Heart right ventricle (tissue), 16 donors: Measurements from ENCODE around the gene CDK5RAP2. TPM values are rescaled to one million over a fixed set of nuclear protein-coding genes. Genes with fewer than 3 reads are reported as not detected.

Source experiments
- ATAC-seq, 8 donors: fragments of 200-7000 bp; cut with Tn5 transposase; one replicate each; pipeline ENCODE4 v1.9.1; 2020; ENCODE audit warnings: mild to moderate bottlenecking in 8 of 8, moderate library complexity in 8 of 8, moderate number of reproducible peaks in 1 of 8
- DNase-seq, 2 donors: peaks; one replicate each; pipeline ENCODE4 v3.0.0-alpha.2; 2020
- H3K27ac ChIP-seq, 10 donors: fragments of 200-600 bp; sonication (generic) in 2 of 10; one replicate each; pipeline versions ENCODE4 v1.5.0 to v1.8.0; 2020 to 2022; ENCODE audit warnings: mild to moderate bottlenecking in 3 of 10
- H3K27me3 ChIP-seq, 7 donors: fragments of 200-600 bp; one replicate each; pipeline ENCODE4 v1.8.0; 2021 to 2022; ENCODE audit warnings: mild to moderate bottlenecking in 2 of 7
- H3K36me3 ChIP-seq, 9 donors: fragments of 200-600 bp; sonication (generic) in 1 of 9; one replicate each; pipeline versions ENCODE4 v1.5.0 to v1.8.0; 2020 to 2022; ENCODE audit warnings: mild to moderate bottlenecking in 2 of 9
- H3K4me1 ChIP-seq, 9 donors: fragments of 200-600 bp; sonication (generic) in 1 of 9; one replicate each; pipeline versions ENCODE4 v1.5.0 to v1.8.0; 2020 to 2022; ENCODE audit warnings: mild to moderate bottlenecking in 4 of 9
- H3K4me3 ChIP-seq, 10 donors: fragments of 200-600 bp; sonication (generic) in 2 of 10; one replicate each; pipeline versions ENCODE4 v1.5.0 to v1.8.0; 2020 to 2022; ENCODE audit warnings: mild to moderate bottlenecking in 7 of 10, moderate library complexity in 2 of 10
- H3K9me3 ChIP-seq, 11 donors: fragments of 200-600 bp in 10 of 11; sonication (generic) in 2 of 11; one replicate each; pipeline versions ENCODE4 v1.5.0 to v1.8.0; 2013 to 2022; ENCODE audit warnings: mild to moderate bottlenecking in 2 of 11, control low read depth in 1 of 11, moderate library complexity in 1 of 11
- CTCF ChIP-seq, 9 donors: fragments of 200-600 bp; sonication (generic) in 2 of 9; IDR thresholded peaks; one replicate each; pipeline versions ENCODE4 v1.5.0 to v1.8.0; 2021 to 2022; ENCODE audit warnings: antibody characterized with exemption in 9 of 9, mild to moderate bottlenecking in 5 of 9, moderate library complexity in 1 of 9
- WGBS, 2 donors: extraction: QIAGEN DNeasy Blood & Tissue Kit; methylation state at CpG; one replicate each; pipeline ENCODE4 v1.1.7; 2013; ENCODE audit warnings: inconsistent platforms in 1 of 2; 5-methylcytosine and 5-hydroxymethylcytosine counted together
- intact Hi-C, 10 donors: fragments of 100-400 bp; cut with DNase I; formaldehyde crosslinking; loops; one replicate each; pipeline versions ENCODE4 v1.11.1 to v1.14.2; 2022
- polyA plus RNA-seq, 2 donors: library from polyadenylated mRNA; stranded (reverse); fragments of 200-250 nt; gene quantifications; one replicate each; pipeline ENCODE4 v1.2.3, GENCODE V29; 2013
- total RNA-seq, 10 donors: library from RNA; stranded (reverse); fragmentation: NEBNext Ultra II Directional in 3 of 10; extraction: Animal tissue kit (Norgen Biotek cat#: 25700) in 3 of 10; gene quantifications; one replicate each; pipeline versions ENCODE4 v1.2.1 to v1.2.4, GENCODE V29; 2021 to 2023
- donor health status: Arrhythmogenic right ventricular cardiomyopathy.
- donor health status: ischemic (EF 13 %, LVEDD 7.1; RV severe dilation, severe dysfunction).
- donor health status: healthy with polysubstance abuse.
- donor health status: DM: no; HTN: yes; CAD: no.
- donor health status: DM: no; HTN: no; CAD: no.
- donor health status: ischemic (EF 25% LVEDD 6.9; RV normal size, moderate dysfunction).
- donor health status: ischemic (EF 25% LVEDD 5.7; RV mildly dilated, moderate dysfunction).
- donor health status: healthy.
- donor health status: DM: yes; HTN: yes; CAD: no.
- donor health status: Ischemic cardiomyopathy.
- donor health status: ischemic (EF 35%, LVEDD 5.7; RV mildly dilated, moderate dysfunction).
- donor health status: nonischemic (EF 11% LVEDD 7.7; RV severe dilation, severe dysfunction).
- donor health status: DM: yes; HTN: yes; CAD: no.
- donor health status: PGD.
- donor health status: ischemic (EF 29% LVEDD 5.4; RV normal size, mild dysfunction).
- donor health status: nonischemic (EF 23%, LVEDD 6.1; RV moderate dilation, normal function).

Gene CDK5RAP2
- total and polyA plus RNA-seq, 12 donors = 21.6 to 80.1 (median 53.4) TPM

- intact Hi-C loops = no loop called here
- ATAC-seq (peak; percentile 40 to 88 (median 75)), DNase-seq (peak in 1 of 2 donors; percentile 35)
- Histone ChIP-seq H3K4me3 (no peak overlapping the region), H3K27ac (peak overlapping the region in 8 of 10 donors; percentile 42 to 73 (median 55)), H3K27me3 (no peaks in the 10 kb centered on the region), H3K4me1 (peaks cover 4 to 33% (median 20%) of the 10 kb centered on the region in 9 donors), H3K36me3 (peaks cover 0 to 91% (median 25%) of the 10 kb centered on the region in 9 donors), H3K9me3 (no peaks in the 10 kb centered on the region)
- TF ChIP-seq CTCF (IDR thresholded peaks at IDR 0.05) = no peak
- 33 to 53% methylated on average over 3 of the region's 3 CpGs for WGBS, 2 donors
Measured at GRCh38 chr9:120410925-120411501, 169.0 kb downstream of the CDK5RAP2 start.

GRCh38 chr9:120408680-120409258 lies 171.2 kb downstream of the CDK5RAP2 start:
- intact Hi-C loops = loop anchor here in 1 of 10 donors (10.0 kb wide), 1 partner anchor 64 kb away; no protein-coding TSS in a partner anchor
- Histone ChIP-seq H3K27ac (no peak overlapping the region), H3K9me3 (no peaks in the 10 kb centered on the region), H3K4me3 (no peak overlapping the region), H3K4me1 (peaks cover 4 to 33% (median 20%) of the 10 kb centered on the region in 9 donors), H3K27me3 (no peaks in the 10 kb centered on the region), H3K36me3 (peaks cover 0 to 95% (median 23%) of the 10 kb centered on the region in 9 donors)
- no peak for TF ChIP-seq CTCF (IDR thresholded peaks at IDR 0.05)
- WGBS, 2 donors = 91 to 92% methylated on average over 14 of the region's 14 CpGs
- no peak for DNase-seq
- ATAC-seq = no peak

- DNase-seq (no peak), ATAC-seq (no peak)
- WGBS, 2 donors = 97 to 98% methylated on average over 2 of the region's 2 CpGs
- TF ChIP-seq CTCF (IDR thresholded peaks at IDR 0.05) = no peak
- Histone ChIP-seq H3K27me3 (no peaks in the 10 kb centered on the region), H3K36me3 (peaks cover 0 to 100% (median 36%) of the 10 kb centered on the region in 9 donors), H3K27ac (no peak overlapping the region), H3K4me1 (peaks cover 0 to 22% (median 2%) of the 10 kb centered on the region in 9 donors), H3K9me3 (no peaks in the 10 kb centered on the region), H3K4me3 (no peak overlapping the region)
- intact Hi-C loops = loop anchor here in 1 of 10 donors (10.0 kb wide), 1 partner anchor 61 kb away; no protein-coding TSS in a partner anchor
Measured at GRCh38 chr9:120405860-120406259, 174.1 kb downstream of the CDK5RAP2 start.

GRCh38 chr9:120405134-120405533 lies 174.8 kb downstream of the CDK5RAP2 start:
- DNase-seq (no peak), ATAC-seq (no peak)
- Histone ChIP-seq H3K4me1 (peaks cover 0 to 22% (median 0%) of the 10 kb centered on the region in 9 donors), H3K36me3 (peaks cover 0 to 100% (median 44%) of the 10 kb centered on the region in 9 donors), H3K27me3 (no peaks in the 10 kb centered on the region), H3K27ac (no peak overlapping the region), H3K4me3 (no peak overlapping the region), H3K9me3 (no peaks in the 10 kb centered on the region)
- no peak for TF ChIP-seq CTCF (IDR thresholded peaks at IDR 0.05)
- intact Hi-C loops = loop anchor here in 1 of 10 donors (10.0 kb wide), 1 partner anchor 60 kb away; no protein-coding TSS in a partner anchor
- WGBS, 2 donors = 90 to 94% methylated on average over 1 of the region's 1 CpG
